HEK293T (cell line): ENCODE measurements around the gene PTMA.
A peak's percentile ranks its signal among the peaks of the same experiment; 100 is the strongest.

Experiments used
- CTCF ChIA-PET: fragments of 350-600 bp; formaldehyde crosslinking; extraction: SDS; loops from one replicate; lab custom pipeline; 2021; ENCODE audit warnings: antibody characterized with exemption, inconsistent platforms; lab: Yijun Ruan, JAX
- POLR2A ChIA-PET: fragments of 350-600 bp; formaldehyde crosslinking; extraction: SDS; loops from one replicate; lab custom pipeline; 2020; ENCODE audit warnings: antibody characterized with exemption, inconsistent platforms; lab: Yijun Ruan, JAX
- DNase-seq: peaks from one replicate; pipeline ENCODE4 v3.0.0; 2012; ENCODE audit warnings: mixed read lengths; ENCODE audit errors: extremely low spot score
- ARNT ChIP-seq: fragments of 450-650 bp; IDR thresholded peaks from 2 replicates; pipeline ENCODE4 v1.6.1; 2017; ENCODE audit warnings: mild to moderate bottlenecking
- BHLHE40 ChIP-seq: fragments of 450-650 bp; IDR thresholded peaks from 2 replicates; pipeline ENCODE4 v1.6.1; 2016; ENCODE audit warnings: mild to moderate bottlenecking, moderate library complexity, borderline replicate concordance
- CTBP1 ChIP-seq: fragments of 450-650 bp; IDR thresholded peaks from 2 replicates; pipeline ENCODE4 v1.6.1; 2016; ENCODE audit warnings: borderline replicate concordance
- ELF4 ChIP-seq: fragments of 450-650 bp; IDR thresholded peaks from 2 replicates; pipeline ENCODE4 v1.6.1; 2017; ENCODE audit warnings: antibody characterized with exemption
- FOXA1 ChIP-seq: fragments of 450-650 bp; IDR thresholded peaks from 2 replicates; pipeline ENCODE4 v1.6.1; 2016; ENCODE audit warnings: mild to moderate bottlenecking
- FOXK2 ChIP-seq: fragments of 450-650 bp; IDR thresholded peaks from 2 replicates; pipeline ENCODE4 v1.6.1; 2016; ENCODE audit warnings: mild to moderate bottlenecking
- FOXM1 ChIP-seq: fragments of 450-650 bp; IDR thresholded peaks from 2 replicates; pipeline ENCODE4 v1.6.1; 2017; ENCODE audit warnings: mild to moderate bottlenecking, borderline replicate concordance
- HDGF ChIP-seq: fragments of 450-650 bp; IDR thresholded peaks from 2 replicates; pipeline ENCODE4 v1.6.1; 2017; ENCODE audit warnings: antibody characterized with exemption, borderline replicate concordance
- L3MBTL2 ChIP-seq: fragments of 450-650 bp; conservative IDR thresholded peaks from 2 replicates; pipeline ENCODE4 v1.6.1; 2016; ENCODE audit warnings: mild to moderate bottlenecking
- LEF1 ChIP-seq: fragments of 450-650 bp; IDR thresholded peaks from 2 replicates; pipeline ENCODE4 v1.6.1; 2017; ENCODE audit warnings: mild to moderate bottlenecking, borderline replicate concordance
- NFRKB ChIP-seq: fragments of 450-650 bp; IDR thresholded peaks from 2 replicates; pipeline ENCODE4 v1.6.1; 2016; ENCODE audit warnings: mild to moderate bottlenecking, moderate library complexity
- PKNOX1 ChIP-seq: fragments of 450-650 bp; IDR thresholded peaks from 2 replicates; pipeline ENCODE4 v1.6.1; 2016
- SP1 ChIP-seq: fragments of 450-650 bp; IDR thresholded peaks from 2 replicates; pipeline ENCODE4 v1.6.1; 2017
- SUZ12 ChIP-seq: fragments of 450-650 bp; IDR thresholded peaks from 2 replicates; pipeline ENCODE4 v1.6.1; 2016; ENCODE audit warnings: mild to moderate bottlenecking
- TARDBP ChIP-seq: fragments of 450-650 bp; IDR thresholded peaks from 2 replicates; pipeline ENCODE4 v1.6.1; 2016
- ZNF384 ChIP-seq: fragments of 450-650 bp; IDR thresholded peaks from 2 replicates; pipeline ENCODE4 v1.6.1; 2016

The PTMA gene

GRCh38 chr2:231680992-231681852 lies 27.1 kb upstream of the PTMA start:
- DNase-seq: peak; percentile 86
- POLR2A ChIA-PET: interaction anchor here (0.9 to 17.6 kb wide), 7 partner anchors 9 to 67 kb away, joined by 3 to 186 read pairs (median 5); partner anchors contain the start of gene PTMA
- no peak for TF ChIP-seq SP1
- no peak for TF ChIP-seq PKNOX1
- TF ChIP-seq NFRKB: no peak
- no peak for TF ChIP-seq ELF4
- TF ChIP-seq HDGF: no peak
- no peak for TF ChIP-seq LEF1
- no peak for TF ChIP-seq ZNF384
- peak; percentile 85 for TF ChIP-seq FOXM1
- TF ChIP-seq CTBP1: no peak
- CTCF ChIA-PET: no interaction called here

GRCh38 chr2:231682603-231683291 lies 25.6 kb upstream of the PTMA start:
- TF ChIP-seq SUZ12 (no peak), BHLHE40 (no peak), ELF4 (no peak), CTBP1 (no peak), PKNOX1 (no peak), FOXK2 (no peak), TARDBP (no peak), ZNF384 (no peak), LEF1 (no peak), NFRKB (no peak), ARNT (no peak), HDGF (no peak), L3MBTL2 (no peak), SP1 (no peak), FOXM1 (no peak), FOXA1 (no peak)
- ChIA-PET CTCF (interaction anchor here (2.5 kb wide), 1 partner anchor 32 kb away, joined by 13 read pairs; no protein-coding TSS in a partner anchor), POLR2A (interaction anchor here (1.3 to 17.6 kb wide), 4 partner anchors 14 to 69 kb away, joined by 4 to 186 read pairs (median 6); partner anchors contain the start of gene PTMA)
- no peak for DNase-seq

GRCh38 chr2:231683292-231684235 lies 24.8 kb upstream of the PTMA start:
- CTCF ChIA-PET: interaction anchor here (2.5 kb wide), 1 partner anchor 31 kb away, joined by 13 read pairs; no protein-coding TSS in a partner anchor
- no peak for DNase-seq
- TF ChIP-seq ZNF384 (no peak), L3MBTL2 (no peak), HDGF (no peak), NFRKB (no peak), CTBP1 (no peak), BHLHE40 (no peak), PKNOX1 (no peak), ARNT (no peak), FOXA1 (no peak), TARDBP (no peak), SP1 (no peak), LEF1 (no peak), FOXK2 (no peak), FOXM1 (no peak), ELF4 (no peak), SUZ12 (no peak)
- POLR2A ChIA-PET: interaction anchor here (1.5 to 17.6 kb wide), 3 partner anchors 11 to 31 kb away, joined by 4 to 186 read pairs (median 17); partner anchors contain the start of gene PTMA

GRCh38 chr2:231684314-231685223 lies 23.8 kb upstream of the PTMA start:
- DNase-seq: no peak
- ChIA-PET POLR2A (interaction anchor here (0.8 to 17.6 kb wide), 5 partner anchors 9 to 30 kb away, joined by 3 to 186 read pairs (median 4); partner anchors contain the start of gene PTMA), CTCF (interaction anchor here (1.0 to 2.5 kb wide), 4 partner anchors 16 to 30 kb away, joined by 3 to 13 read pairs (median 5); partner anchors contain the start of gene PTMA)
- TF ChIP-seq ZNF384: no peak
- no peak for TF ChIP-seq FOXA1
- TF ChIP-seq CTBP1: no peak
- no peak for TF ChIP-seq FOXM1
- TF ChIP-seq ELF4: no peak
- no peak for TF ChIP-seq PKNOX1
- TF ChIP-seq FOXK2: no peak
- no peak for TF ChIP-seq L3MBTL2
- TF ChIP-seq SUZ12: no peak
- no peak for TF ChIP-seq SP1
- TF ChIP-seq ARNT: no peak
- no peak for TF ChIP-seq NFRKB
- no peak for TF ChIP-seq HDGF
- TF ChIP-seq BHLHE40: no peak
